Keratinocyte (primary cell): ENCODE data around the gene B3GALT6. TPM values are rescaled to one million over a fixed set of nuclear protein-coding genes. Genes with fewer than 3 reads are reported as not detected.
"Not testable (repeated sequence)": the region's sequence is repeated elsewhere in the genome, so short reads cannot be mapped to it uniquely, and the experiment has no call there.

ENCODE experiments used
- DNase-seq: peaks from one replicate; pipeline ENCODE4 v3.0.0-alpha.2; 2011; ENCODE audit warnings: low read depth, missing footprints, low spot score
- FAIRE-seq: peaks from 2 replicates; lab custom pipeline; 2011; peaks lifted over from hg19 to GRCh38; lab: Jason Lieb, UNC
- H2AFZ ChIP-seq: 2 replicates; pipeline ENCODE4 v1.6.0; 2012; ENCODE audit warnings: low read length, control low read depth, inconsistent platforms; ENCODE audit not compliant: control insufficient read depth
- H3K27ac ChIP-seq: 2 replicates; pipeline ENCODE4 v1.5.1; 2011; ENCODE audit warnings: low read length; ENCODE audit not compliant: control insufficient read depth, insufficient read depth
- H3K27me3 ChIP-seq: 3 replicates; pipeline ENCODE4 v1.6.0; 2011; ENCODE audit warnings: low read length; ENCODE audit not compliant: control insufficient read depth, insufficient read depth; ENCODE audit errors: extremely low read depth
- H3K36me3 ChIP-seq, 2 experiments: 2 replicates in 1 of 2; 3 replicates in 1 of 2; pipeline ENCODE4 v1.5.1; 2011; ENCODE audit warnings: low read length in 2 of 2, mild to moderate bottlenecking in 1 of 2; ENCODE audit not compliant: control insufficient read depth in 2 of 2, insufficient read depth in 2 of 2; ENCODE audit errors: extremely low read depth in 1 of 2
- H3K4me1 ChIP-seq: 3 replicates; pipeline ENCODE4 v1.5.1; 2011; ENCODE audit warnings: low read length; ENCODE audit not compliant: control insufficient read depth, insufficient read depth; ENCODE audit errors: extremely low read depth
- H3K4me2 ChIP-seq: 3 replicates; pipeline ENCODE4 v1.6.0; 2011; ENCODE audit warnings: low read depth, low read length; ENCODE audit not compliant: control insufficient read depth, insufficient read depth; ENCODE audit errors: extremely low read depth
- H3K4me3 ChIP-seq, 3 experiments: fragments of 200-600 bp in 1 of 3; sonication (generic) in 1 of 3; 2 replicates in 2 of 3; 3 replicates in 1 of 3; pipeline ENCODE4 v1.5.1; 2011 to 2016; ENCODE audit warnings: low read length in 3 of 3, mild to moderate bottlenecking in 3 of 3, control low read depth in 2 of 3, inconsistent platforms in 1 of 3, low read depth in 1 of 3, mixed read lengths in 1 of 3, mixed run types in 1 of 3, moderate library complexity in 1 of 3; ENCODE audit not compliant: control insufficient read depth in 2 of 3, insufficient read depth in 2 of 3; ENCODE audit errors: extremely low read depth in 1 of 3
- H3K79me2 ChIP-seq: 2 replicates; pipeline ENCODE4 v1.6.0; 2012; ENCODE audit warnings: low read length; ENCODE audit not compliant: control insufficient read depth, insufficient read depth
- H3K9ac ChIP-seq: 3 replicates; pipeline ENCODE4 v1.6.0; 2011; ENCODE audit warnings: low read length; ENCODE audit not compliant: control insufficient read depth, insufficient read depth; ENCODE audit errors: extremely low read depth
- H3K9me1 ChIP-seq: 3 replicates; pipeline ENCODE4 v1.6.0; 2011; ENCODE audit warnings: low read length; ENCODE audit not compliant: control insufficient read depth, insufficient read depth; ENCODE audit errors: extremely low read depth
- H3K9me3 ChIP-seq: 2 replicates; pipeline ENCODE4 v1.5.1; 2012; ENCODE audit warnings: low read depth, low read length; ENCODE audit not compliant: control insufficient read depth
- H4K20me1 ChIP-seq: 3 replicates; pipeline ENCODE4 v1.6.0; 2011; ENCODE audit warnings: low read length; ENCODE audit not compliant: control insufficient read depth, insufficient read depth; ENCODE audit errors: extremely low read depth
- EZH2 ChIP-seq: IDR thresholded peaks from one replicate; pipeline ENCODE4 v1.6.1; 2012; ENCODE audit warnings: inconsistent platforms, mild to moderate bottlenecking, low read length, moderate library complexity
- dilution Hi-C: fragments of 300-500 bp; cut with MboI; formaldehyde crosslinking; loops from one replicate; pipeline ENCODE4 v1.7.0; 2020; ENCODE audit warnings: low sequenced_read_pairs; ENCODE audit not compliant: extremely low pct_ligation_motif_present
- polyA plus RNA-seq, 5 experiments: library from polyadenylated mRNA; depleted of rRNA in 3 of 5; stranded (reverse) in 3 of 5; stranded (forward) in 1 of 5; unstranded in 1 of 5; fragments of >200 nt; gene quantifications; 1 replicate in 1 of 5; 2 replicates in 3 of 5; 3 replicates in 1 of 5; pipeline versions ENCODE4 v1.2.1 to v1.2.3, GENCODE V29; 2011 to 2012; ENCODE audit warnings: missing spikeins in 2 of 5, low read depth in 1 of 5, low replicate concordance in 1 of 5
- TF ChIP-seq, protein P1 (sequence below), 3 experiments: IDR thresholded peaks in 1 of 3; conservative IDR thresholded peaks in 1 of 3; optimal IDR thresholded peaks in 1 of 3; 2 replicates in 2 of 3; 3 replicates in 1 of 3; pipeline versions ENCODE3 to v1.5.1; 2011; ENCODE audit warnings: low read length in 3 of 3, mild to moderate bottlenecking in 3 of 3, moderate library complexity in 2 of 3, control low read depth in 1 of 3, inconsistent platforms in 1 of 3; ENCODE audit not compliant: insufficient read depth in 2 of 3; ENCODE audit errors: extremely low read depth in 1 of 3

Gene B3GALT6
- polyA plus RNA-seq, 1 donor (not counting 4 experiments of a cell fraction or from before 2014, with no cell fraction given) = 6.8 TPM

DNA sequence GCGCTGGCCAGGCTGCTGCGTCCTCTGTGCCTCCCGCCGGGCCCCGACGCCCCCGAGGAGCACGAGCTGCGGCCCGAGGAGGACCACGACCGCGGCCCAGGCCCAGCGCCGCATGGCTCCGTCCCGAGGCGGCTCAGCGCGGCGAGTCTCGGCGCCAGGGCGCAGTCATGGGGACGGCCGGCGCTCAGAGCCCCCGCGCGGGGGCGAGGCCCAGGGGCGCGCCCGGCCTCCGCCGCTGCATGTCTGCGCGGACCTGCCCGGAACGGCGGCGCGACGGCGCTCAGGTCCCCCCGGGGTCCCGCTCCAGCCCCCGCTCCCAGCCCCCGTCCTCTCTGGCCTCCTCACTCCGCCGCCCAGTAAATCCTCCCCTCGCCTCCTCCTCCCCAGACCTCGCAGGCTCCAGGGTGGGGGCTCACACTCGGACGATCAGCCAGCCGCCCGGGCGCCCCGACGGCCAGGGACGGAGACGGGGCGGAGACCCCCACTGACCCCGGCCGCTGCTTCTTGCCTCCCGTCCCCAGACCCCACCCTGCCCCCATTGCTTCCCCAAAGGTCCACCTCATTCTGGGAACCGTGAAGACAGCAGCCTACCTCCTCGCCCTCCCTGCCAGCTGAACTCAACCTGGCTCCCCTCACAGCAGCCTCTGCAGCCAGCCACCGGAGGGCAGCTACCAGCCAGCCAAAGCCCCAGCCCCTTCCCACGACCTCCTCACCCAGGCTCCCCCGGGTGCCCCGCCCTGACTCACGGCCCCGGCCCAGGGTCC is 14.7 kb downstream of the B3GALT6 start, which contains the start of gene C1QTNF12:
TSS of gene C1QTNF12 (minus strand) at position 146 of the 764 bp plus-strand sequence. CDS start at position 114, 32 bp downstream.
- H3K27me3 ChIP-seq = peaks cover 14% of the 10 kb centered on the region
- H2AFZ ChIP-seq = no peak within 1 kb of the TSS
- dilution Hi-C loops = no loop called here
- H3K79me2 ChIP-seq = no peaks in the 10 kb centered on the region
- no peak within 1 kb of the TSS for H3K27ac ChIP-seq
- H3K4me2 ChIP-seq = peak within 1 kb of the TSS; percentile 16
- H3K9me3 ChIP-seq = no peaks in the 10 kb centered on the region
- no peak within 1 kb of the TSS for H3K4me3 ChIP-seq
- no peak within 1 kb of the TSS for H3K9ac ChIP-seq
- no peaks in the 10 kb centered on the region for H3K9me1 ChIP-seq
- H3K4me1 ChIP-seq = peaks cover 8% of the 10 kb centered on the region
- FAIRE-seq (no peak), DNase-seq (no peak)
- TF ChIP-seq, protein P1, sequence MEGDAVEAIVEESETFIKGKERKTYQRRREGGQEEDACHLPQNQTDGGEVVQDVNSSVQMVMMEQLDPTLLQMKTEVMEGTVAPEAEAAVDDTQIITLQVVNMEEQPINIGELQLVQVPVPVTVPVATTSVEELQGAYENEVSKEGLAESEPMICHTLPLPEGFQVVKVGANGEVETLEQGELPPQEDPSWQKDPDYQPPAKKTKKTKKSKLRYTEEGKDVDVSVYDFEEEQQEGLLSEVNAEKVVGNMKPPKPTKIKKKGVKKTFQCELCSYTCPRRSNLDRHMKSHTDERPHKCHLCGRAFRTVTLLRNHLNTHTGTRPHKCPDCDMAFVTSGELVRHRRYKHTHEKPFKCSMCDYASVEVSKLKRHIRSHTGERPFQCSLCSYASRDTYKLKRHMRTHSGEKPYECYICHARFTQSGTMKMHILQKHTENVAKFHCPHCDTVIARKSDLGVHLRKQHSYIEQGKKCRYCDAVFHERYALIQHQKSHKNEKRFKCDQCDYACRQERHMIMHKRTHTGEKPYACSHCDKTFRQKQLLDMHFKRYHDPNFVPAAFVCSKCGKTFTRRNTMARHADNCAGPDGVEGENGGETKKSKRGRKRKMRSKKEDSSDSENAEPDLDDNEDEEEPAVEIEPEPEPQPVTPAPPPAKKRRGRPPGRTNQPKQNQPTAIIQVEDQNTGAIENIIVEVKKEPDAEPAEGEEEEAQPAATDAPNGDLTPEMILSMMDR (optimal IDR thresholded peaks at IDR 0.05 in 1 of 3, IDR thresholded peaks at IDR 0.05 in 1 of 3, conservative IDR thresholded peaks at IDR 0.05 in 1 of 3; ENCODE audit: extremely low read depth in 1 of 3, insufficient read depth in 2 of 3, low read length in 3 of 3) = no peak
- TF ChIP-seq EZH2 = no peak
- no peaks in the 10 kb centered on the region for H3K36me3 ChIP-seq
- no peaks in the 10 kb centered on the region for H4K20me1 ChIP-seq

- no peak overlapping the region for H3K9ac ChIP-seq
- FAIRE-seq (no peak), DNase-seq (no peak)
- no peaks in the 10 kb centered on the region for H4K20me1 ChIP-seq
- no peaks in the 10 kb centered on the region for H3K79me2 ChIP-seq
- H3K27ac ChIP-seq = no peak overlapping the region
- H3K27me3 ChIP-seq = peaks cover 14% of the 10 kb centered on the region
- H2AFZ ChIP-seq = no peak overlapping the region
- H3K4me2 ChIP-seq = no peak overlapping the region
- no peaks in the 10 kb centered on the region for H3K9me3 ChIP-seq
- no peak overlapping the region for H3K4me3 ChIP-seq
- dilution Hi-C loops = no loop called here
- H3K4me1 ChIP-seq = peaks cover 8% of the 10 kb centered on the region
- no peak for TF ChIP-seq EZH2
- TF ChIP-seq, protein P1 (optimal IDR thresholded peaks at IDR 0.05 in 1 of 3, IDR thresholded peaks at IDR 0.05 in 1 of 3, conservative IDR thresholded peaks at IDR 0.05 in 1 of 3; ENCODE audit: extremely low read depth in 1 of 3, insufficient read depth in 2 of 3, low read length in 3 of 3) = no peak
- no peaks in the 10 kb centered on the region for H3K9me1 ChIP-seq
- no peaks in the 10 kb centered on the region for H3K36me3 ChIP-seq
Observed at GRCh38 chr1:1247341-1247913, 15.4 kb downstream of the B3GALT6 start.

- H3K36me3 ChIP-seq, H3K9me3 ChIP-seq, H3K4me3 ChIP-seq, DNase-seq, dilution Hi-C loops, H3K27ac ChIP-seq, H2AFZ ChIP-seq, H4K20me1 ChIP-seq, FAIRE-seq, H3K9ac ChIP-seq, H3K79me2 ChIP-seq, H3K4me2 ChIP-seq, H3K9me1 ChIP-seq, H3K4me1 ChIP-seq: not testable (repeated sequence)
- H3K27me3 ChIP-seq = peaks cover 14% of the 10 kb centered on the region
Observed at GRCh38 chr1:1248009-1248913, 16.2 kb downstream of the B3GALT6 start.
